HG02938 (cell line): Measurements from ENCODE around the gene CFAP46.

Experiments used
- ATAC-seq: cut with Tn5 transposase; IDR thresholded peaks from one replicate; pipeline ENCODE4 v1.9.1; 2021; ENCODE audit warnings: mild to moderate bottlenecking, moderate library complexity; ENCODE audit not compliant: unreplicated experiment

Gene CFAP46

DNA sequence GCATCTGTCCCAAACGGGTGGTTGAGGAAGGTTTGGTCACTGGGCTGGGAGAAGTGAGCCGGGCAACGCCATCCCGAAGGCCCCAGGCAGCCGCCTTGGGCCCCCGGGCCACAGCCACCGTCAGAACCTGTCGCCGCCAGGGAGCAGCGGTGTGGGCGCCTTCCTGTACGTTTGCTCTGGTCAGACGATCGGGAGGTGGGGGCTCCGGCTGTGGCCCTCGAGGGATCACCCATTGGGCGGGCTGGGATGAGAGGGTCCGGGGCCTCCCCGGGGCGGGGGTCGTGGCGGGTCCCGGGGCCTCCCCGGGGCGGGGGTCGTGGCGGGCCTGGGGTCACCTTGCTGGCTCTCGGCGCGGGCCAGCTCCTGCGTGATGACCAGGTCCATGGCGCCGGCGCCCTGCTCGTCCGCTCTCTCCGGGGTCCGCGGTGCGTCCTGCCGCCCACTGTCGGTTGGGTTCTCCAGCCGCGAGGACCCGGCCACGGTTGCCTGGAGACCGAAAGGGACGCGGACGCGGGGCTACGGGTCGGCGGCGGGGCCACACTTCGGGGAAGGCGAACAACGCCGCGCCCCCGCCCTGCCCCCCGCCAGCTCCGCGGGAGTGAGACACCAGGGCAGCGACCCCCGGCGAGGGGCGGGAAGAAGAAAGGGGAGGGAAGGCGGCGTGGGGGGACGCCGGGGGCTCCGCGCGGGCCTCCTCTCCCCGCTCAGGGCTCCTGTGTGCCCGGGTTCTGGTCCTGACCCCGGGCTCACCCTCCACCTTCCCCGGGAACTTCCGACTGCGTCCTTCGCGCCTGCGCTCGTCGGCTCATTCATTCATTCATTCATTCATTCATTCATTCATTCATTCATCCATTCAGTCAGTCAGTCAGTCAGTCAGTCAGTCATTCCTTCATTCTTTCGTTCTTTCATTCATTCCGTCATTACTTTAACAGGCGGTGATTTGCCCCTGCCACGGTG is at the start of gene CFAP46:
Gene CFAP46, minus strand, starts transcription at position 470 of the 957 bp plus-strand sequence. Its CDS starts 86 bp downstream, at position 384.
- no peak for ATAC-seq

- no peak for ATAC-seq
Measured at GRCh38 chr10:132991706-132992432, 49.5 kb upstream of the CFAP46 start.

DNA sequence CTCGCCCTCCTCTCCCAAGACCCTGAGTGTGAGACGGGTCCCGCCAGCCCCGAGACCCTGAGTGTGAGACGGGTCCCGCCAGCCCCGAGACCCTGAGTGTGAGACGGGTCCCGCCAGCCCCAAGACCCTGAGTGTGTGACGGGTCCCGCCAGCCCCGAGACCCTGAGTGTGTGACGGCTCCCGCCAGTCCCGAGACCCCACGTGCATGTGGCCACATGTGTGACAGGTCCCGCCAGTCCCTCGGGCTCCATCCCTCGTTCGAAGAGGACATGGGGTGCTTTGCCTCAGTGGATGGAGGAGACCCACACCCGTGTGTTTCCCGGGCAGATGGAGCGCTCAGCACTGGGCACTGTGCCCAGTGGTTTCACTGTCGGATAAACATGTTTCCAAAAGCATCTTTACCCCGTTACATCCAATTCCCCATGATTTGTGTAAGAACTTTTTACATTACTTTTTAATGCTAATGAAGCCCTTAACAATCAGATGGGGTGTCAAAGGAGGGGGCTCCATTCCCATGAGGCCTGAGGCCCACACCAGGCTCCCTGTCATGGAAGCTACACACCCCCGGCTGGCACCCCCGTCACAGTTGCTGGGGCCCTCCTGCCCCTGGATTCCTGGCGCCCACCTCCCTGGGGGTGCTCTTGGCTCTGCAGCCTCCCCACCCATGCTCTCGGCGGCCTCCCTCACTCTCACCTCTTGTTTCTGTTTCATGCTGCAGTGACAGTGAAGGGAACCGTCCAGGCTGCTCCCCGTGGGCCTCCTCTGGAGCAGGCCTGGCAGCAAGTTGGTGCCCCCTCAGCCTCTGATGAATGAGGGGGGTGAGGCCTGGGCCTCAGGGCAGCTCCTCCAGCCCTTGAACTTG is 48.5 kb upstream of the CFAP46 start:
- no peak for ATAC-seq

DNA sequence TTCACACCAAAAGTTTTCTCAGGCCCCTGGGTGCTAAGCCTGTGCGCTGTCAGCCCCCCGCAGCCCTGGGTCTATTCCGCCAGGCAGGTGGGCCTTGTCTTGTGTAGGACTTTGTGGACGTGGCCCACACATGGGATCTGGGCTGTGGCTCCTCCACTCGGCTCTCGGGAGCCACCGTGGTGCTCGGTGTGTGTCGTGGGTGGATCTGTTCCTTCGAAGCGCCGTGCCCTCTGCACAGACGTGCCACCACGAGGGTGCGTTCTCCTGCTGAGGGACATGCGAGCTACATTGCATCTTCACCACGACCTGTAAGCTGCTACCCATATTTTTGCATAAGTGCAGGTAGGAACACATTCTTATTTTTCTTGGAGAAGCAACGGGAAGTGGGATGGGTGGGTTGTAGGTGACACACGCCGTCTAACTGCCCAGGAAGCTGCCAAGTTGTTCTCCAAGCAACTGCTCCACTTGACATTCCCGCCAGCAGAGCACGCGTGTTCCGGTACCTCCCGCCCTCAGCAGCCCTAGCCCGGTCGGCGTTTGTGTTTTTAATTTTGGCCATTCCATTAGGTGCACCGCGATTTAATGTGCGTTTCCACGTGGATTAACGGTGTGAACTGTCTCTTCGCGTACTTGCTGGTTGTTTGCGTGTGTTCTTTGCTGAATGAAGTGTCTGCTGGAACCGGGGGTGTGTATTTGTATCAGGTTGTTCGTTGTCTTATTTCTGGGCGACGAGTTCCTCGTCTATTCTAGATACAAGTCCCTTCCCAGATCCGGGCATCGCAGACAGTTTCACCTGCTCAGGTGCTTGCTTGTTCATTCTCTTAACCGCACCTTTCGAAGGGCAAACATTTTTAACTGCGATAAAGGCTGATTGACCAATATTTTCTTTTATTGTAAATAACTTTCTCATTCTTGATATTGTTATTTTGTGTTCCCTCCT is 47.4 kb upstream of the CFAP46 start:
- no peak for ATAC-seq

GRCh38 chr10:132988988-132989387 is 46.6 kb upstream of the CFAP46 start:
- ATAC-seq, result no peak

GRCh38 chr10:132987671-132988571 is 45.6 kb upstream of the CFAP46 start:
- no peak for ATAC-seq

DNA sequence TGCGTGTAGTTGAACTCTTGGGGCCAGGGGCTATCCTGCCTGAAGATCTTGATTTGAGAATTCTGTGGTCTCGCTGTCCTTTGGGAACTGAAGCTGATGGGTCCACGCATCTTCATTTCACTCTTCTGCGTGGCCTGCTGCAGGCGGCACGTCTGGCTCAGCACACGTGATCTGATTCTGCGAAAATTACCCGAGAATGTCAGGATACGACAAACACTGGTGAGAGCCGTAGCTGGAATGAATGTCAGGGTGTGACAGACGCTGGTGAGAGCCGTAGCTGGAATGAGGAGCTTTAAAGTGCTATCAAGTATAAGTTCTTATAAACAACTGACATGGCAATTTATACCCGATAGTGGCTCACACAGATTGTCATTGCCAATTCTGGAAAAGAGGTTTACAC is 44.6 kb upstream of the CFAP46 start:
- ATAC-seq, result no peak

DNA sequence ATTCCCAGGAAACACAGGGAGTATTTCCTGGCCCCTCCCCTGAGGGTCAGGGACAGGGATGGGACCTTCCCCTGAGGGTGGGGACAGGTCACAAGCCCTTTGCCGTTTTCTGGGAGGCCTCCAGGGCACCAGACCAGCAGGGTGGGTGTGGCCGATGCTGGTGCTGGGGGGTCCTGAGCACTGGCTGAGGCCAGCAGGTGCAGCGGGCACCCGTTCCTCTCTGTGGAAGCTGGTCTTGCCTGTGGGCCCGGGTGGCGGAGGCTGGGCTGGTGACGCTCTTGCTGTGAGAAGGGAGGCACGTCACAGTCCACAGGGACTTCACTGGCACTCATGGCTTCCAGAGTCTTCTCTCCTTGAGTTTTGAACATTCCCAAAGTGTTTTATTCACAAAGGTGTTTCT is 44.2 kb upstream of the CFAP46 start:
- ATAC-seq, result no peak

GRCh38 chr10:132986076-132986475 is 43.7 kb upstream of the CFAP46 start:
- no peak for ATAC-seq

GRCh38 chr10:132985546-132985900 is 43.2 kb upstream of the CFAP46 start:
- no peak for ATAC-seq

DNA sequence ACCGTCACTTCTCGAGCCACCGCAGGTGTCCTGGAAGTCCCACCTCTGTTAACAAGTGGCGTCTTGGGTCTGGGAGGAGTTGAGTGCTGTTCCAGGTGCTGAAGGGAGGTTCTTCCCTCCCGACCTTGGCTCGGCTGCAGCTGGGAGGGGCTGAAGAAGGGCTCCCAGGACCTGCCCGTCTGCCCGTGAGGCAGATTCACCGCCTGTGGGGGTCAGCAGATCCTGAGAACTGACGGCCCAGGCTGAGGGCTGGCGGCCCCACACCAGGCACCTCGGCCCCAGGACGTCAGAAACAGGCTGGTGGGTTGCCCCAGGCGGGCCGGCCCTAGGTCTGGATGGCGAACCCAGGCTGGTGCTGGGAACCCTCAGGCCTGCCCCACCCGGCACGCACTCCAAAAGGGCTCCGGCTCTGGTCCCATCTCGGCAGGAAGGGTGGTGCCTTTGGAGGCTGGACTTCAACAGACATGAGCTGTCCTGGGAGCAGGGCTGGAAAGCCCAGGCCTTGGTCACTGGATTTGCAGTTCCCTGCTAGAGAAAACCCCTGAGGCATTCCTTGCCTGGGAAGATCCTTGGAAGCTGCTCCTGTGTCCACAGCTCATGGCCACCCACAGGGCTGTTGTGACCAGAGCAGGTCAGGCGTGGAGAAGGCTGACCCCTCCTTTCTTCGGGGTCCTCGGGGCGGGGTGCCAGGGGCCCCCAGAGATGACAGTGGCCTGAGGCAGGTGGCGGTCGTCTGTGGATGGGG is 42.6 kb upstream of the CFAP46 start:
- ATAC-seq, result no peak

DNA sequence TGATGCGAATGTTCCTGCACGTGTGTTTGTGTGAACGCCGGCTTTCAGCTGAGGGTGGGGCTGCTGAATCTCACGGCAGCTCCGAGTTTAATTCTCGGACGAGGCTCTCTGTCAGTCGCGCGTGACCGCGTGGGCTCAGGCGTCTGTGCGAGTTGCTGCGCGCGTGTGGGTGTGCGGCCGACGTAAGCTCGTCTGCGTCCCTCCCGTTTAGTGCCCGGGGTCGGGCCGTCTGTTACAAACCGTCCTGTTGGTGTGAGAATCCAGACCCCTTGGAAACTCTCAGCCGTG is 41.6 kb upstream of the CFAP46 start:
- ATAC-seq, result no peak

DNA sequence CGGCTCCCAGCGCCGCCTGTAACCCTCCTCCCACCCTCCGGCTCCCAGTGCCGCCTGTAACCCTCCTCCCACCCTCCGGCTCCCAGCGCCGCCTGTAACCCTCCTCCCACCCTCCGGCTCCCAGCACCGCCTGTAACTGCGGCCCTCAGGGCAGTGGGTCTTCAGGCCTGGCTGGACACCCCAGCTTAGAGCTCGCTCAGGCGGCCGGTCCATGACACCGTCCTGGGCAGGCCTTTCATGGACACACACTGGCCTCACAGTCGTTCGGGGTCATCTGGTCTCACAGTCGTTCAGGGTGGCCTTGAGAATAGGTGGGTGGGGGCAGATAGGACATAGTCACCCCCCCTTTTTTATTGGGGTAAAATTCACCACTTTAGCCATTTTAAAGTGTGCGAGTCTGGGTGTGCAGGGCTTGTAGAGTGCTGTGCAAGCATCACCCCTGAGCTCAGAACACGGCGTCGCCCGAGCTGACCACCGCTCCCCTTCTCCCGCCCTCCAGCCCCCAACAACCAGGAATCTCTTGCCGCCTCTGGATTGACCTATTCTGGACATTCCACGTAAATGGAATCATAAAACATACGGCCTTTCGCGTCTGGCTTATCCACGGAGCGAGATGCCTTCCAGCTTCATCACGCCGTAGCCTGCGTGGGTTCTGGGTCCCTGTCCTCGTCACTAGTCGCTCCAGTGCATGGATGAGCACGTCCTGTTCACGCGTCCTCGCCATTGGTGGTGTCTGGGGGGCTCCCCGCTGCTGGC is 41.1 kb upstream of the CFAP46 start:
- ATAC-seq, result no peak

DNA sequence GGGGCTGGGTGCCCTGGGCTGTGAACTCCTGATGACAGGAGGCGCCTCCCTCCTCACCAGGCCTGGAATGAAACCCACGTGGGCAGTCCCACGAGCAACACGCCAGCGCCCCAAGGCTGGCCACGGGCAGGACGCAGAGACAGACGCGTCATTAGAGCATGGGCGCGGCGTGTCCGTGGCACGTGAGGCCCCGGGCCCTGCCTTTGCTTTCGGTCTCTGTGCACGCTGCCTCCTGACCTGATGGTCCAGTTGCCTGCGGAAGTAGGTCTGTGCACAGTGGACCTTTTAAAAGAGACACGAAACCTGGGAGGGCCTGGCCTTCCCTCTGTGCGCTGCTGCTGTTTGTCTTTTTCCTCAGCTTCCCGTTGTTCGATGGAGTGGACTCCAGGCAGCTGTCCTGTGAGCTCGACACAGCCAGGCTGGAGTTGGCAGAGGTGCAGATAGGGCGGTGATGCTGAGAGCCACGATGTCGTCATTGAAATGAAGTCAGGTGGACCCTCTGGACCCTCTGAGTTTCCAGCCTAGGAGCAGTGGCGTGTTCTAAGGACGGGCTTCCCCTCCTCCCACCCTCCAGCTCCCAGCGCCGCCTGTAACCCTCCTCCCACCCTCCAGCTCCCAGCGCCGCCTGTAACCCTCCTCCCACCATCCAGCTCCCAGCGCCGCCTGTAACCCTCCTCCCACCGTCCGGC is 40.1 kb upstream of the CFAP46 start:
- no peak for ATAC-seq

GRCh38 chr10:132981746-132982145 is 39.4 kb upstream of the CFAP46 start:
- ATAC-seq, result no peak

GRCh38 chr10:132981173-132981555 is 38.8 kb upstream of the CFAP46 start:
- ATAC-seq, result no peak

DNA sequence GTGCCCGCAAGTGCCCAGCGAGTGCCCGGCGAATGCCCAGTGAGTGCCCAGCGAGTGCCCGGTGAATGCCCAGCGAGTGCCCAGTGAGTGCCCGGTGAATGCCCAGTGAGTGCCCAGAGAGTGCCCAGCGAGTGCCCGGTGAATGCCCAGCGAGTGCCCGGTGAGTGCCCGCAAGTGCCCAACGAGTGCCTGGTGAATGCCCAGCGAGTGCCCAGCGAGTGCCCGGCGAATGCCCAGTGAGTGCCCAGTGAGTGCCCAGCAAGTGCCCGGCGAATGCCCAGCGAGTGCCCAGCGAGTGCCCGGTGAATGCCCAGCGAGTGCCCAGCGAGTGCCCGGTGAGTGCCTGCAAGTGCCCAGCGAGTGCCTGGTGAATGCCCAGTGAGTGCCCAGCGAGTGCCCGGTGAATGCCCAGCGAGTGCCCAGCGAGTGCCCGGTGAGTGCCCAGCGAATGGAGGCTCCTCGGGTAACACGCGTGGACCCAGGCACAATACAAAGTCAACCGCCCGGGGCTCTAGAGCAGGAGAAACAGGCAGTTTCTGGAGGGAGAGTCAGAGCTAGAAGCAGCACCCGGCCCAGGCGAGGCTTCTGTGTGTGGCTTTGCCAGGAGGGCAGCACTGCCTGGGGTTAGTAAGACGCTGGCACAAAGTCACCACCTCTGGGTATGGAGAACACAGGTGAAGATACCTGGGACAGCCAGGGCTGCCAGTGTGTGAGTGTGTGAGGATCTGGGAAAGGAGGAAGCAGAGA is 38.2 kb upstream of the CFAP46 start:
- no peak for ATAC-seq
